Stimulated activated naive B cell treated with anti-CD40 and anti-IgM and Interleukin-4, amounts not matched to agents 10 μg/mL and 1 μg/mL and 100 μg/mL, for 72 hours (primary cell): ENCODE measurements around the gene RASL10A.

Experiments
- ATAC-seq, 2 donors: fragments of 150-1000 bp; cut with Tn5 transposase; replicated peaks; 2 replicates each; pipeline ENCODE4 v1.10.0; 2021; ENCODE audit warnings: moderate library complexity in 1 of 2
- DNase-seq: peaks from one replicate; pipeline ENCODE4 v3.0.0; 2021
- H3K27ac Mint-ChIP-seq: one replicate; pipeline ENCODE4 v1.8.0; 2022; ENCODE audit warnings: mild to moderate bottlenecking, mixed read lengths
- H3K27me3 Mint-ChIP-seq, 2 donors: one replicate each; pipeline ENCODE4 v1.8.0; 2022; ENCODE audit warnings: mixed read lengths in 2 of 2
- H3K36me3 Mint-ChIP-seq, 2 donors: one replicate each; pipeline ENCODE4 v1.8.0; 2022; ENCODE audit warnings: mixed read lengths in 2 of 2, mild to moderate bottlenecking in 1 of 2
- H3K4me1 Mint-ChIP-seq, 2 donors: one replicate each; pipeline ENCODE4 v1.8.0; 2022; ENCODE audit warnings: mixed read lengths in 2 of 2, mild to moderate bottlenecking in 1 of 2
- H3K4me3 Mint-ChIP-seq, 2 donors: one replicate each; pipeline ENCODE4 v1.8.0; 2022; ENCODE audit warnings: mild to moderate bottlenecking in 2 of 2, mixed read lengths in 2 of 2, moderate library complexity in 1 of 2
- H3K9me3 Mint-ChIP-seq, 2 donors: one replicate each; pipeline ENCODE4 v1.8.0; 2022; ENCODE audit warnings: mixed read lengths in 2 of 2, mild to moderate bottlenecking in 1 of 2

Gene RASL10A

DNA sequence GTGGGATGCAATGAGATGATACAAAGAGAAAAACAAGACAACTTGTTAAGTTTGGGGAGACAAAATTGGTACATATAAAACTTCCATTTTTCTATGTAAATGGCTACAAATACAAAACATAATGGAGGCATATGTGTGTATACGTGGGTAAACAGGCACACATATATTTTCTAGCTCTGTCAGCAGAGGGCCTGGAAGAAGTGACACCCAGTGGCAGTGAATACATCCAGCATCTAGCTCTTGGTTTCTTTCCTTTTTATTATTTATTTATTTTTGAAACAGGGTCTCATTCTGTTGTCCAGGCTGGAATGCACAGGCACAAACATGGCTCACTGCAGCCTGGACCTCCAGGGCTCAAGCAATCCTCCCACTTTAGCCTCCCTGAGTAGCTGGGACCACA lies 5.0 kb upstream of the RASL10A start:
- peaks cover 9 to 16% of the 10 kb centered on the region in 2 donors for H3K27me3 Mint-ChIP-seq
- H3K4me1 Mint-ChIP-seq, result peaks cover 7 to 10% of the 10 kb centered on the region in 2 donors
- no peak overlapping the region for H3K4me3 Mint-ChIP-seq
- ATAC-seq (no peak), DNase-seq (no peak)
- H3K9me3 Mint-ChIP-seq, result no peaks in the 10 kb centered on the region
- H3K27ac Mint-ChIP-seq, result no peak overlapping the region
- H3K36me3 Mint-ChIP-seq, result peaks cover 42 to 55% of the 10 kb centered on the region in 2 donors

DNA sequence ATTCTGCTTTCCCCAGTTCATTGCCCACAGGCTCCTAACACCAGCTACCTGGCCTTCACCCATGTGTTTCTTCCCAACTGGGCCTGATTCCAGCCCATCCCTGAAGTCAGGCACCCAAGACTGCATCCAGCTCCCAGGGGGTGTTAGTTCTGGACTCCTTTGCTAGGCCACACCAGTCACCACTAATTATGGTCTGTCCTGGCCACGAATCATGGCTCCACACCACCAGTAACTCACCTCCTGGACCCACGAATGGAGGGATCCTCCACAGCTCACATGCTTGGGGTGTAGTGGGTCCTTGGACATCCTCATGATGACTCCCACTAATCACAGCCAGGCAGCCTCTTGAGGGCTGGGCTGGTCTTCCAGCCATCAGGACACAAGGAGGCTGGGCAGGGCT lies 3.6 kb upstream of the RASL10A start:
- DNase-seq (no peak), ATAC-seq (no peak)
- H3K27me3 Mint-ChIP-seq, result peaks cover 17 to 25% of the 10 kb centered on the region in 2 donors
- H3K9me3 Mint-ChIP-seq, result no peaks in the 10 kb centered on the region
- H3K4me1 Mint-ChIP-seq, result peaks cover 13 to 20% of the 10 kb centered on the region in 2 donors
- H3K4me3 Mint-ChIP-seq, result no peak overlapping the region
- H3K27ac Mint-ChIP-seq, result no peak overlapping the region
- H3K36me3 Mint-ChIP-seq, result peaks cover 38 to 47% of the 10 kb centered on the region in 2 donors

DNA sequence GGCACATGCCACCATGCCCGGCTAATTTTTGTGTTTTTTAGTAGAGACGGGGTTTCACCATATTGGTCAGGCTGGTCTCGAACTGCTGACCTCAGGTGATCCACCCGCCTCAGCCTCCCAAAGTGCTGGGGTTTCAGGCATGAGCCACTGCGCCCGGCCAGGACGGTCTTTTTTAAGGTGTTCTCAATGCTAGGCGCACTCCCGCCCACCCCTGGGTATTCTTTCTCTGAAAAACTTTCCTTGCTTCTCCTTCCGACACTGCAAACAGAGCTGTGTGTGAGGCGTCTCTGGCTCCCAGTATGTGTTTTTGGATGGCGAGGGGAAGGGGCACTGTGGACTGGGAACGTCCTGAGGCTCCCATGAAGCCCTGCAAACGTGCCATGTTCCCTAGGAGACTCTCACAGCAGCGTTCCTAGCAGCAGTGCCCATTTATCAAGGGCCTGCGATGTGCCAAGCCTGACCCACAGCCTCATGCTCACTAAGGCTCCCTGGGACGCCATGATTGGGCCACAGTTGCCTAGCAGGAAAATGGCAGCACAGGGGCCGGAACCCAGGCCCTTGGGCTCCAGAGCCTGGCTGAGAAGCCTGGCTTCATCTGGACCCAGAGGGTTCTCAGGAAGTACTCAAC lies 2.4 kb upstream of the RASL10A start:
- H3K27me3 Mint-ChIP-seq, result peaks cover 28 to 36% of the 10 kb centered on the region in 2 donors
- ATAC-seq, result no peak
- H3K4me3 Mint-ChIP-seq, result no peak overlapping the region

DNA sequence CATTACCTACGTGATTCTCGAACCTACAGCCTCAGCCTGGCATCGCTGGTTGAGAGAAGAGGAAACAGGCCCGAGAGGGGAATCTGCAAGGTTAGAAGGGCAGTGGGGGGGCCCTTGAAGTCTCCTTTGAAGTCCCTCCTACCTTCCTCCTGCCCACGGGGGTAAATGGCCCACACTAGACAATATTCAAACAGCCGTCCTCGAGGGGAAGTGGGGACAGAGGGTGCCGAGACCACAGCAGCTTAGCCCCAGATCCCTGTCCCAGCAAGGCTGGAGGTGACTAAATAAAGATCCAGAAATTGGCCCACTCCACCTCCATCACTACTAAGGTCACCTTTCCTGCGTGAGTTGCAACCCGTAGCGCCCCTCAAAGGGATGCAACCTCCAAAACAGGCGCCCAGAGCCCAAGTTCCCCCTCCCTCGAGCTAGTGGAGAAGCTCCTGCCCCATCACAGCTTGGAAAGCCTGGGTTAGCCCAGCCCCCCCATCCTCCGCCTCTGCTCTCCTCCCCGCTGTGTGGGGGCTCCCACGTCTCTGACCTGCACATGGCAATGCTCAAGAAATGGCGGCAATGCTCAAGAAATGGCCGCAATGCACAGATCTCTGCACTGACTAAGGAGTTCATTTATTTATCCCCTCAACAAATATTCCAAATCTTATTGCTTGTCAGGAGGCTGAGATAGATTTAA lies 788 bp upstream of the RASL10A start:
- Mint-ChIP-seq H3K27me3 (peaks cover 39 to 48% of the 10 kb centered on the region in 2 donors), H3K9me3 (peaks cover 0 to 3% of the 10 kb centered on the region in 2 donors), H3K27ac (peak overlapping the region; percentile 86), H3K4me1 (peaks cover 24 to 40% of the 10 kb centered on the region in 2 donors), H3K36me3 (peaks cover 25 to 26% of the 10 kb centered on the region in 2 donors), H3K4me3 (peak overlapping the region; percentile 53 to 55)
- DNase-seq (no peak), ATAC-seq (no peak)

More for the DNA sequence above, 2.4 kb upstream of the RASL10A start:
- Mint-ChIP-seq H3K9me3 (peaks cover 0 to 3% of the 10 kb centered on the region in 2 donors), H3K36me3 (peaks cover 33 to 38% of the 10 kb centered on the region in 2 donors), H3K27ac (peak overlapping the region; percentile 72), H3K4me1 (peaks cover 24 to 31% of the 10 kb centered on the region in 2 donors)
- DNase-seq, result no peak

DNA sequence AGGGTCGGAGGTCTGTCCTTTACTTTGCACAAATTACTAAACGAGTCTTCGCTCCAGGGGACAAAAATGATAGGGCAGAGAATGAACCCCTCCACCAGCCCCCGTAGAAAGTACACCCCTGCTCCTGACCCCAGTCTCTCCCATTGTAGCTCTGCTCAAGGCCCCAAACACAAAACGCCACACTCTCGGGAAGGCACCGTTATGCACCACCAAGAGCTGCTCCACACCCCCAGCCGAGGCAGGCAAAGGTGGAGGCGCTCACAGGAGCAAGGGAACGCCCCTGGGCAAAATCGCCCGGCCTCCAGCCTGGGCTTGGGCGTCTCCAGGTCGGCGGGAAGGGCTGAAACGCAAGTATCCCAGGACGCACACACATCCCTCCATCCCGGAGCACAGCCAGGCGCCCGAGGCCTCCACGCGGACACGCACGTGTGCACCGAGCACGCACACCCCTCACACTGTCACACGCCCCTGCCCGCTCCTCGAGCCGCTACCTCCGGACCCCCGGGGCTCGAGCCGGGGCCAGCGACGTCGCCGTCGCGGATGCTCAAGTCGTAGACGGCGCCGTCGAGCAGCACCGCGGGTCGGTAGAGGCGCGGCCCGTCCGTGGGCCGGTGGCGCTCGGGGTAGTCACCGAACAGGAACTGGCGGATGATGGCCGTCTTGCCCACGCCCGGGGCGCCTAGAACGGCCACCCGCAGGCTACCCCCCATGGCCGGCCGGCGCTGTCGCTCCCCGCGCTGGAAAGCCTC lies 786 bp downstream of the RASL10A start:
- H3K27me3 Mint-ChIP-seq, result peaks cover 39 to 50% of the 10 kb centered on the region in 2 donors
- DNase-seq (no peak), ATAC-seq (peak in 1 of 2 donors; percentile 4)
- H3K9me3 Mint-ChIP-seq, result peaks cover 0 to 3% of the 10 kb centered on the region in 2 donors
- peaks cover 20 to 22% of the 10 kb centered on the region in 2 donors for H3K36me3 Mint-ChIP-seq
- H3K27ac Mint-ChIP-seq, result peak overlapping the region; percentile 66
- peak overlapping the region; percentile 39 to 51 for H3K4me3 Mint-ChIP-seq
- peaks cover 29 to 50% of the 10 kb centered on the region in 2 donors for H3K4me1 Mint-ChIP-seq

DNA sequence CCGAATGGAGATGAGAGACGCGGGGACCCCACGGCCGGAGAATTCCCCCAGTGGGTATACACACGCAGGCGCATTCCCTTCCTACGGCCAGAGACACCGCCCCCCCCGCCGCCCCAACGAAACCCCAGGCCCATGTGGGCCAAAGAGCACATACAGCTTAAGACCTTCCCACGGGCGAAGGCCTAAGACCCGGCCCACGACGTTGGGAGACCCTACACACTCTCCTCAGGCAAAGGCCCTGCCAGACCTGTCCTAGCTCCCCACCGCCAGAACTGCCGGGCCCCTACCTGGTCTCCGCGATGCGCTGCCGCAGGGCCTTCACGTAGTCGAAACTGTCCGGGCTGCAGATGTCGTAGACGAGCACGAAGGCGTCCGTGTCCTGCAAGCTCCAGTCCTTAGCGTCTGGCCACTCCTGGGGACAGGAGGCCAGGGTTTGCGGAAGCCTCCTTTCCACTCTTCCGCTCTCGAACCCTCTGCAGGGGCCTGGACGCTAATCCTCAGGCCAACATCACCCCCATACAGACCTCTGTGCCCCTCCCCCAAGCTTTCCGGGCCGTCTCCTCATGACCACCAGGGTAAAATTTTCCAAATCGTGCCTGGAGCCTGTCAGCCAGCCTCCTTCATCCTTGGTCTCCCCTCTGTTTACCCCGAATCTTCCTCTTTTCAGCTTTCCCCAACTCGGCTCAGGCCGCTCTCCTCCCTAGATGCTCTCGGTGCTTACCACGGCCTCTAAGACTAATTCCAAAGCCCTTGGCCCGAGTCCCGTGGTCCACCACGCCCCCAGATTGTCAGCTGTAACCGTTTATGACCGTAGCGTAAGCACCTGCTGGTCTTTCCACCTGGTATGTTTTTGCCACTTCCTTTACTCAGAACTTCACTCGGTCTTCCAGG lies 1.7 kb downstream of the RASL10A start:
- no peak for ATAC-seq
- Mint-ChIP-seq H3K27ac (peak overlapping the region; percentile 66), H3K27me3 (peaks cover 39 to 57% of the 10 kb centered on the region in 2 donors), H3K4me1 (peaks cover 29 to 54% of the 10 kb centered on the region in 2 donors), H3K36me3 (peaks cover 20 to 22% of the 10 kb centered on the region in 2 donors), H3K9me3 (peaks cover 0 to 3% of the 10 kb centered on the region in 2 donors), H3K4me3 (peak overlapping the region; percentile 39 to 56)
- DNase-seq, result no peak

DNA sequence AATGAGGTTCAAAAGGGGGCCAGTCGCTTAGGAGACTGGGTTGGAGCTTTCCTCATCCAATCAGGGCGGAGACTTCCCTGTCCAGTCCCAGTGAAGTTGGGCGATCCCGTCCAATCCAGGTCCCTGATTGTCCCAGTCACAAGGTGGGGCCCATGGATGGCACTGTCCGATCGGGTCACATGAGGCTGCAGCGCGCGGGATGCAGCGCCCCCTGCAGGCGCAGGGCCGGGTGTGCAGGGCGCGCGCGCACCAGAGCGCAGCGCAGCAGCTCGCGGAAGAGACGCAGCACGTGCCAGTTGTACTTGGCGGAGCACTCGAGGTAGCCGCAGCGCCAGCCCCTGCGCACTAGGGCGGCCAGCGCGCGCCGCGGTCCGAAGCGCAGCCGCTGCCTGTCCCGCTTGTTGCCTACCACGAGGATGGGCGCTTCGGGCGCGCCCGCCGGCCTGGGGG lies 2.3 kb downstream of the RASL10A start:
- peaks cover 17 to 21% of the 10 kb centered on the region in 2 donors for H3K36me3 Mint-ChIP-seq
- DNase-seq (no peak), ATAC-seq (no peak)
- peaks cover 27 to 60% of the 10 kb centered on the region in 2 donors for H3K4me1 Mint-ChIP-seq
- H3K27ac Mint-ChIP-seq, result no peak overlapping the region
- H3K9me3 Mint-ChIP-seq, result peaks cover 0 to 3% of the 10 kb centered on the region in 2 donors
- H3K4me3 Mint-ChIP-seq, result peak overlapping the region in 1 of 2 donors; percentile 56
- peaks cover 39 to 64% of the 10 kb centered on the region in 2 donors for H3K27me3 Mint-ChIP-seq

DNA sequence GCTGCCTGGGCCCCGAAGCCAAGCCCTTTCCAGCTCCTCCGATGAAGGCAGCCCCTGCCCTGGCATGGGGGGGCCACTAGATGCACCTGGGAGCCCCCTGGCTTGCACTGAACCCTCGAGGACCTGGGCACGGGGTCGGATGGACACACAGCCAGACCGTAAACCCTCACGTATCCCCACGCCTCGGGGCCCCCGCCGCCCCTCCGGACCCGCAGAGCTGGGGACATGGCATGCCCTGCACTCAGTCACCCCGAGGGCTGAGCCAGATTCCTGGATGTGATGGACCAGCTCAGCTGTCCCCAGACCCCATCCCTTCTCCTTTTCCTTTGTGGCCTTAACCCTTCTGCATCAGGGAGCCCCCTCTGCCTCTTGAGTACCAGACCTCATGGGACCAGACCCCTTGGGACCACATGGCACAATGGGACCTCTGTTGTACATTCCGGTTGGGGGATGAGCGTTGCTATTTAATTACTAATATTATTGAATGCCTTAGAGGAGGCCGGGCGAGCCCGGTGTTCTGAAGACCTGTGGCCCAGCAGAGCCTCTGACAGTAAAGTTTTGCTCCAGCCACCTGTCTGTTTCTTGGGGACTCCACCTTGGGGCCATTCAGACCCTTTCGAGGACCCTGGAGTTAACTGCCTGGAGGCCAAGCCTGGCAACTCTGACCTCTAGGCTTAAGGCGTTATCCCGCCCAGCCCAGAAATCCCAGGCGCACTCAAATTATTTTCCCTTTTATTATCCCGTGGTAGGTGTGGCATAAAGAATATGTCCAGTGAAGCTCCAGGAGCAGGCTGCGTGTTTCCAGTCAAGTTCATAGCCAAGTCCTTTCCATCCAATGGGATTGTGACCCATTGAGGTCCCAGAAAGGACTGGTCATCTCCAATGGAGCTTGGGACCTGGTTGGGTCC lies 3.0 kb downstream of the RASL10A start:
- DNase-seq (no peak), ATAC-seq (no peak)
- peak overlapping the region; percentile 9 for H3K27ac Mint-ChIP-seq
- peaks cover 43 to 70% of the 10 kb centered on the region in 2 donors for H3K27me3 Mint-ChIP-seq
- H3K4me3 Mint-ChIP-seq, result peak overlapping the region in 1 of 2 donors; percentile 56
- H3K9me3 Mint-ChIP-seq, result peaks cover 0 to 3% of the 10 kb centered on the region in 2 donors
- H3K4me1 Mint-ChIP-seq, result peaks cover 27 to 63% of the 10 kb centered on the region in 2 donors
- H3K36me3 Mint-ChIP-seq, result peaks cover 14% of the 10 kb centered on the region in 2 donors

DNA sequence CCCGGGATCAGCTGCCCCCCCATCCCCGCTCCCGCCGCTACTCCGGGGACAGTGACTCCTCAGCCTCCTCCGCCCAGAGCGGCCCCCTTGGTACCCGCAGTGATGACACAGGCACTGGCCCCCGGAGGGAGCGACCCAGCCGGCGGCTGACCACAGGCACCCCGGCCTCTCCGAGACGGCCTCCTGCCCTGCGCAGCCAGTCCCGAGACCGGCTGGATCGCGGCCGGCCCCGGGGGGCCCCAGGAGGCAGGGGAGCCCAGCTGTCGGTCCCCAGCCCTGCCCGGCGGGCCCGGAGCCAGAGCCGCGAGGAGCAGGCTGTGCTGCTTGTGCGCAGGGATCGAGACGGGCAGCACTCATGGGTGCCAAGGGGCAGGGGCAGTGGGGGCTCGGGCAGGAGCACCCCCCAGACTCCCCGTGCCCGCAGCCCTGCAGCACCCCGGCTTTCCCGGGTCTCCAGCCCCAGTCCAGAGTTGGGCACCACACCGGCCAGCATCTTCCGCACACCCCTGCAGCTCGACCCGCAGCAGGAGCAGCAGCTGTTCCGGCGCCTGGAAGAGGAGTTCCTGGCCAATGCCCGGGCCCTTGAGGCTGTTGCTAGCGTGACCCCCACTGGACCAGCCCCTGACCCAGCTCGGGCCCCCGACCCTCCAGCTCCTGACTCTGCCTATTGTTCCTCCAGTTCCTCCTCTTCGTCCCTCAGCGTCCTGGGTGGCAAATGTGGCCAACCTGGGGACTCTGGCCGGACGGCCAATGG lies 3.9 kb downstream of the RASL10A start:
- Mint-ChIP-seq H3K27me3 (peaks cover 43 to 67% of the 10 kb centered on the region in 2 donors), H3K27ac (peak overlapping the region; percentile 42), H3K4me3 (no peak overlapping the region), H3K36me3 (peaks cover 5 to 6% of the 10 kb centered on the region in 2 donors), H3K9me3 (peaks cover 0 to 3% of the 10 kb centered on the region in 2 donors), H3K4me1 (peaks cover 28 to 64% of the 10 kb centered on the region in 2 donors)
- DNase-seq, result no peak
- ATAC-seq, result no peak

DNA sequence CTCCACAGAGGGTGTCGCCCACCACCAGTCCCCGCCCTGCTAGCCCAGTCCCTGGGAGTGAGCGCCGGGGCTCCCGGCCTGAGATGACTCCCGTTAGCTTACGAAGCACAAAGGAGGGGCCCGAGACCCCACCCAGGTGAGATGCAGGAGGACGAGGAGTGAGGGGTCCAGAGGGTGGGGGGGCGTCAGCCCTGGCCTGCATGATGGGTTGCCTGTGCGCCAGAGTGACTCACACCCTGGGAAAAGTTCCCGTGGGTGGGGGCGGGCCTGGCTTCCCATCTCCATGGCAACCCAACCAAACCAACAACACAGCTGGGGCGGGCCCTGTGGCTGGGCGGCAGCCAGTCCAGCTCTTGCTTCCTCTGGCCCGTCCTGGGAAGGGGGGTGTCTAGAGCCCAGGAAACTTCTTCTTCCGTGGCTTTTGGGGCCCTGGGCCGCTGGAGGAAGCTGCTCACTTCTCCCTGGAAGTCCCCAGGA lies 4.6 kb downstream of the RASL10A start:
- H3K27ac Mint-ChIP-seq, result peak overlapping the region; percentile 42
- DNase-seq (peak; percentile 68), ATAC-seq (peak; percentile 61 to 62)
- peaks cover 0 to 2% of the 10 kb centered on the region in 2 donors for H3K36me3 Mint-ChIP-seq
- peaks cover 29 to 64% of the 10 kb centered on the region in 2 donors for H3K4me1 Mint-ChIP-seq
- peaks cover 43 to 67% of the 10 kb centered on the region in 2 donors for H3K27me3 Mint-ChIP-seq
- peaks cover 0 to 3% of the 10 kb centered on the region in 2 donors for H3K9me3 Mint-ChIP-seq
- H3K4me3 Mint-ChIP-seq, result no peak overlapping the region

DNA sequence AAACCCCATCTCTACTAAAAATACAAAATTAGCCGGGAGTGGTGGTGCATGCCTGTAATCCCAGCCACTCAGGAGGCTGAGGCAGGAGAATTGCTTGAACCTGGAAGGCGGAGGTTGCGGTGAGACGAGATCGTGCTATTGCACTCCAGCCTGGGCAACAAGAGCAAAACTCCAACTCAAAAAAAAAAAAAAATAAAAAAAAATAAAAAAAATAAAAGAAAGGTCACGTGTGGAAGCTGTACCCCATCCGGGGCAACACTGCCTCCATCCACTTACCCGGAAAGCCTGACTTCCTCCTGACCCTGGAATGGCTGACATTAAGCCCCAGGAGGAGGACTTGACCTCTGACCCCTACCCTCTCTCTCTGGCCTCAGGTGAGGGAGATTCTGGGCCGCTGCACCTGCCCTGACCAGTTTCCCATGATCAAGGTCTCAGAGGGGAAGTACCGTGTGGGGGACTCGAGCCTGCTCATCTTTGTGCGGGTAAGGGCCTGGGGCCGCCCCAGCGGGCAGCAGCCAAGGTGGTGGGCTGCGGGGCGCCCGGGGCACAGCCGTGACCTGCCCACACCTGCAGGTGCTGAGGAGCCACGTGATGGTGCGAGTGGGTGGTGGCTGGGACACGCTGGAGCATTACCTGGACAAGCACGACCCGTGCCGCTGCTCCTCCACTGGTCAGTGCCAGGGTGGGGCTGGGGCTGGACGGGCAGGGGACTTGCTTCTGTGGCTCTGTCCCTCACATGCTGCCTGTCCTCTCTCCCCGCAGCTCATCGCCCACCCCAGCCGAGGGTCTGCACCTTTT lies 5.2 kb downstream of the RASL10A start:
- ATAC-seq, result peak in 1 of 2 donors; percentile 7
- Mint-ChIP-seq H3K4me1 (peaks cover 31 to 70% of the 10 kb centered on the region in 2 donors), H3K27me3 (peaks cover 47 to 72% of the 10 kb centered on the region in 2 donors)

More for the DNA sequence above, 5.2 kb downstream of the RASL10A start:
- DNase-seq, result no peak
- Mint-ChIP-seq H3K9me3 (peaks cover 0 to 3% of the 10 kb centered on the region in 2 donors), H3K27ac (peak overlapping the region; percentile 42), H3K4me3 (no peak overlapping the region), H3K36me3 (peaks cover 0 to 2% of the 10 kb centered on the region in 2 donors)
